H1 (cell line): Measurements from ENCODE around the gene RFPL3. TPM values are rescaled to one million over a fixed set of nuclear protein-coding genes. Genes with fewer than 3 reads are reported as not detected.

ENCODE experiments used
- CBX8 ChIP-seq: fragments of 300-800, 300-1000 bp; sonication (generic); IDR thresholded peaks from 2 replicates; pipeline ENCODE4 v1.7.1; 2016; ENCODE audit warnings: low read depth, low read length, borderline replicate concordance
- RXRA ChIP-seq: IDR thresholded peaks from 2 replicates; pipeline ENCODE4 v1.6.1; 2011; ENCODE audit warnings: low read depth, mild to moderate bottlenecking, low read length, moderate library complexity; ENCODE audit not compliant: insufficient read depth
- SIRT6 ChIP-seq: IDR thresholded peaks from one replicate; pipeline ENCODE4 v1.7.1; 2012; ENCODE audit warnings: low read length, inconsistent platforms
- TCF12 ChIP-seq: IDR thresholded peaks from 2 replicates; pipeline ENCODE4 v1.6.1; 2011; ENCODE audit warnings: low read depth, mild to moderate bottlenecking, low read length
- polyA plus RNA-seq, 7 experiments: library from polyadenylated mRNA; depleted of rRNA in 3 of 7; stranded (reverse) in 5 of 7; unstranded in 2 of 7; fragments of >200 nt in 5 of 7; fragments of 200-250 nt in 2 of 7; gene quantifications; 1 replicate in 5 of 7; 2 replicates in 1 of 7; 4 replicates in 1 of 7; pipeline versions ENCODE4 v1.2.1 to v1.2.3, GENCODE V29; 2011 to 2013; ENCODE audit warnings: missing spikeins in 2 of 7, mixed read lengths in 2 of 7
- total RNA-seq: library from RNA; stranded (reverse); fragmentation: NEBNext Ultra II Directional; extraction: Animal tissue kit (Norgen Biotek cat#: 25700); gene quantifications from 2 replicates; pipeline ENCODE4 v1.2.1, GENCODE V29; 2021

The RFPL3 gene
- total and polyA plus RNA-seq, 2 of the 8 experiments (the other 6 are each of a cell fraction or from before 2014, with no cell fraction given) = 0.08 to 0.24 TPM

- TF ChIP-seq SIRT6 = no peak
- TF ChIP-seq RXRA = no peak
- TF ChIP-seq CBX8 = no peak
- no peak for TF ChIP-seq TCF12
Measured at GRCh38 chr22:32409977-32410376, 52.3 kb downstream of the RFPL3 start (continued).
